A673 (cell line): ENCODE measurements around the gene EVA1B. TPM values are rescaled to one million over a fixed set of nuclear protein-coding genes. Genes with fewer than 3 reads are reported as not detected.

Experiments
- BruUV-seq: library from RNA; stranded (reverse); fragments of 400-500 nt; replicated peaks from 2 replicates; lab custom pipeline; 2021; lab: Mats Ljungman, UMichigan
- CTCF ChIA-PET: fragments of 300-600 bp; sonication (Branson Sonifier 250); formaldehyde crosslinking; loops from one replicate; lab custom pipeline; 2022; ENCODE audit warnings: antibody characterized with exemption; lab: Charles Lee
- POLR2A ChIA-PET: fragments of 300-600 bp; sonication (Branson Sonifier 250); formaldehyde crosslinking; loops from one replicate; lab custom pipeline; 2022; ENCODE audit warnings: antibody characterized with exemption; ENCODE audit not compliant: low non-redundant PET; lab: Charles Lee
- DNase-seq: peaks from one replicate; pipeline ENCODE4 v3.0.0-alpha.2; 2015; ENCODE audit warnings: low spot score
- H3K27ac ChIP-seq: fragments of 200-600 bp; sonication (generic); 2 replicates; pipeline ENCODE4 v1.5.1; 2016; ENCODE audit warnings: mixed run types, low read depth, mild to moderate bottlenecking, mixed read lengths, antibody characterized with exemption, low read length; ENCODE audit not compliant: poor library complexity, severe bottlenecking
- H3K27me3 ChIP-seq: fragments of 200-600 bp; sonication (generic); replicated peaks from 2 replicates; pipeline ENCODE4 v1.6.1; 2017; ENCODE audit warnings: mixed run types, low read depth, mild to moderate bottlenecking, mixed read lengths, antibody characterized with exemption, low read length; ENCODE audit not compliant: insufficient read depth, poor library complexity
- H3K36me3 ChIP-seq: fragments of 200-600 bp; sonication (generic); 2 replicates; pipeline ENCODE4 v1.6.1; 2016; ENCODE audit warnings: mixed run types, mild to moderate bottlenecking, mixed read lengths, antibody characterized with exemption, low read length; ENCODE audit not compliant: insufficient read depth, poor library complexity, severe bottlenecking
- H3K4me1 ChIP-seq: fragments of 200-600 bp; sonication (generic); 2 replicates; pipeline ENCODE4 v1.6.1; 2017; ENCODE audit warnings: mixed run types, mild to moderate bottlenecking, mixed read lengths, antibody characterized with exemption, low read length; ENCODE audit not compliant: insufficient read depth, poor library complexity, severe bottlenecking
- H3K4me3 ChIP-seq: fragments of 200-600 bp; sonication (generic); 2 replicates; pipeline ENCODE4 v1.5.1; 2016; ENCODE audit warnings: low read depth, mixed run types, mild to moderate bottlenecking, mixed read lengths, low read length; ENCODE audit not compliant: poor library complexity, severe bottlenecking
- H3K9me3 ChIP-seq: fragments of 200-600 bp; sonication (generic); 2 replicates; pipeline ENCODE4 v1.6.1; 2016; ENCODE audit warnings: mixed run types, low read depth, mild to moderate bottlenecking, mixed read lengths, antibody characterized with exemption, low read length; ENCODE audit not compliant: poor library complexity, severe bottlenecking
- EZH2 ChIP-seq: fragments of 200-600 bp; sonication (generic); IDR thresholded peaks from 2 replicates; pipeline ENCODE4 v1.6.1; 2017; ENCODE audit warnings: borderline replicate concordance, low read depth, mild to moderate bottlenecking, mixed read lengths, antibody characterized with exemption, low read length; ENCODE audit not compliant: poor library complexity, severe bottlenecking
- intact Hi-C: fragments of 100-400 bp; cut with micrococcal nuclease; formaldehyde crosslinking; loops from one replicate; pipeline ENCODE4 v1.10.0; 2022; ENCODE audit not compliant: unreplicated experiment
- total RNA-seq: library from RNA; stranded (reverse); gene quantifications from 2 replicates; pipeline ENCODE4 v1.2.3, GENCODE V29; 2021
- TF ChIP-seq, protein P1 (sequence below): fragments of 300-800, 200-600 bp; sonication (generic); conservative IDR thresholded peaks from 2 replicates; pipeline ENCODE4 v1.5.1; 2017; ENCODE audit warnings: low read depth, mild to moderate bottlenecking, antibody characterized with exemption, low read length, moderate library complexity, mixed read lengths

Gene EVA1B
- total RNA-seq, 1 experiment from 2014 or later, result 6.2 TPM

DNA sequence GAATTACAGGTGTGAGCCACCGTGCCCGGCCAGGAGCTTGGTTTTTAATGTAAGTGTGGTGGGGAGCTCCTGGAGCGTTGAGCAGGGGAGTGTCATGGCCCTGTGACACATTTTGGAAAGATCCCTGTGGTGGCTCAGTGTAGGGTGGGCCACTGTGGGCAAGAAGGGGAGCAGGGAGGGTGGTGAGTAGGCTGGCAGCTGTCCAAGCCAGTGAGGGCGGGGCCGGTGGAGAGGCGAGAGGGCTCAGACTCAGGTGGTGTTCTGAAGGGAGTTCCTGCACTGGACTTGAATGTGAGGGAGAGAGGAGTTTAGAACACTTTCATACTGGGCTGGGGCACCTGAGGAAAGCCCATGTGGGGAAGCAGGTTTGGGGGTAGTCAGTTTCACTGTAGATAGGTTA, 3.1 kb upstream of the EVA1B start:
- intact Hi-C loops, result no loop called here
- no peak for DNase-seq
- no peak overlapping the region for H3K27ac ChIP-seq
- peaks cover 12% of the 10 kb centered on the region for H3K4me1 ChIP-seq
- H3K9me3 ChIP-seq, result no peaks in the 10 kb centered on the region
- no peak overlapping the region for H3K4me3 ChIP-seq
- CTCF ChIA-PET, result no interaction called here
- no peaks in the 10 kb centered on the region for H3K36me3 ChIP-seq
- POLR2A ChIA-PET, result no interaction called here
- no TSS peak for BruUV-seq
- H3K27me3 ChIP-seq, result no peaks in the 10 kb centered on the region
- no peak for TF ChIP-seq EZH2
- TF ChIP-seq, protein P1, sequence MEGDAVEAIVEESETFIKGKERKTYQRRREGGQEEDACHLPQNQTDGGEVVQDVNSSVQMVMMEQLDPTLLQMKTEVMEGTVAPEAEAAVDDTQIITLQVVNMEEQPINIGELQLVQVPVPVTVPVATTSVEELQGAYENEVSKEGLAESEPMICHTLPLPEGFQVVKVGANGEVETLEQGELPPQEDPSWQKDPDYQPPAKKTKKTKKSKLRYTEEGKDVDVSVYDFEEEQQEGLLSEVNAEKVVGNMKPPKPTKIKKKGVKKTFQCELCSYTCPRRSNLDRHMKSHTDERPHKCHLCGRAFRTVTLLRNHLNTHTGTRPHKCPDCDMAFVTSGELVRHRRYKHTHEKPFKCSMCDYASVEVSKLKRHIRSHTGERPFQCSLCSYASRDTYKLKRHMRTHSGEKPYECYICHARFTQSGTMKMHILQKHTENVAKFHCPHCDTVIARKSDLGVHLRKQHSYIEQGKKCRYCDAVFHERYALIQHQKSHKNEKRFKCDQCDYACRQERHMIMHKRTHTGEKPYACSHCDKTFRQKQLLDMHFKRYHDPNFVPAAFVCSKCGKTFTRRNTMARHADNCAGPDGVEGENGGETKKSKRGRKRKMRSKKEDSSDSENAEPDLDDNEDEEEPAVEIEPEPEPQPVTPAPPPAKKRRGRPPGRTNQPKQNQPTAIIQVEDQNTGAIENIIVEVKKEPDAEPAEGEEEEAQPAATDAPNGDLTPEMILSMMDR, result no peak

DNA sequence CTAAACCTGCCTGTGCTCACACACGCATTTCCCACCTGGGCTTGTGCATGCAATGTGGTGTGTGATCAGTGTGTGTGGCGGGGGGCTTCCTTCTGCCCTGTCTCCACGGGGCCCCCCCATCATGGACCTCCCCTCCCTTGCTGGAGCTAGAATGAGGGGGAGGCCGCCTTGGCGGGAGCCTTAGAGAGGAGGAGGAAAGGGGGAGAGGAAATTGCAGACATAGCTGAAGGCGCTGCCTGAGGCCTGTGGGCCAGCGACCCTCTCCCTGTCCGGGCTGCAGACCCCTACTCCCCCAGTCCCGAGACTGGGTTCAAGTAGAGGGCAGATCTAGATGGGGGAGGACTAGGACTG, 883 bp upstream of the EVA1B start:
- BruUV-seq, result no TSS peak
- ChIA-PET POLR2A (no interaction called here), CTCF (no interaction called here)
- Histone ChIP-seq H3K27me3 (no peaks in the 10 kb centered on the region), H3K36me3 (no peaks in the 10 kb centered on the region), H3K4me3 (no peak overlapping the region), H3K4me1 (peaks cover 12% of the 10 kb centered on the region), H3K9me3 (no peaks in the 10 kb centered on the region), H3K27ac (no peak overlapping the region)
- no peak for DNase-seq
- intact Hi-C loops, result no loop called here
- TF ChIP-seq, protein P1, result no peak
- TF ChIP-seq EZH2, result no peak

DNA sequence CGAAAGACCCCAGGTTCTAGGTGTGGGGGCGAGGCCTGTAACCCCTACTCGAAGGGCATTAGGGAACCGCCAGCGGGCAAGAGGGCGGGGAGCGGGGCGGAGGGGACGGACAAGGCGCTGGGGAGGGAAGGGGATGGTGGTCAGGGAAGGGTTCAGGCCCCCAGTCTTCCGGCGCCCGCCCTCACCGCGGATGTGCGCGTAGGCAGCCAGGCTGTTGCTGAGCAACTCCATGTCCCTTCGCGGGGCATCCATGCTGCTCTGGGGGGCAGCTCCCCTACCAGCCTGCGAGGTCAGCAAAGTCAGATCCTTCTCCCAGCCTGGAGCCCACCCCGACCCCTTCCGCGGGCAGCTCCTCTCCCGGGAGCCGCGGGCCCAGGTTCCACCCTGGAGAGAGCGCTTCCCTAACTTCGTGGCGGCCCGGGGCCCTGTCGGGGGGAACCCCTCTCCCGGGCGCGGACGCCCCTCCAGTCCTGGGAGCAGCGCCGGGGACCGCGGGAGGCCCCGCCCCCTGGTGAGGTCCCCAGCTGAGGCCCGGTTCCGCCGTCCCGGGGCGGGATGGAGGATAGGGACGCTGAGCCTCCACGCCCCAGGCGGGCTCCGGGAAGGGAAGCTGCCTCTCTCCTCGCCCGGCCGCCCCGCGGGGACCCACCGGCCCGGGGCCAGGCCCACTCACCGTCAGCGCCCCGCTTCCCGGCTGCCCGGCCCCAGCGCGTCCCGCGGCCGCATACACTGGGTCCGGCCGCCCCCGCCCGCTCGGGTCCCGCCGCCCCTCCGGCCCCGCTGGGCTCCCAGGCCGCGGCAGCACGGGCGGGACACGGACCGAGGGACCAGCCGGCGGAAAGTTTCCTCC, 434 bp downstream of the EVA1B start:
- Histone ChIP-seq H3K27ac (no peak overlapping the region), H3K36me3 (no peaks in the 10 kb centered on the region), H3K4me3 (peak overlapping the region; percentile 65), H3K4me1 (peaks cover 12% of the 10 kb centered on the region), H3K27me3 (no peaks in the 10 kb centered on the region), H3K9me3 (no peaks in the 10 kb centered on the region)
- ChIA-PET CTCF (no interaction called here), POLR2A (no interaction called here)
- no TSS peak for BruUV-seq
- no peak for TF ChIP-seq EZH2
- TF ChIP-seq, protein P1, result no peak
- intact Hi-C loops, result no loop called here
- no peak for DNase-seq
